Small intestine (tissue), 7 donors: ENCODE measurements around the gene FGGY. TPM values are rescaled to one million over a fixed set of nuclear protein-coding genes. Genes with fewer than 3 reads are reported as not detected.

Experiments used
- DNase-seq, 2 donors: peaks; one replicate each; pipeline versions ENCODE4 v3.0.0 to v3.0.0-alpha.2; 2013
- FAIRE-seq: peaks from 2 replicates; lab custom pipeline; 2012; peaks lifted over from hg19 to GRCh38; lab: Jason Lieb, UNC
- H3K27ac ChIP-seq, 3 donors: one replicate each; pipeline ENCODE4 v1.5.1; 2013; ENCODE audit warnings: low read length in 2 of 3, mild to moderate bottlenecking in 2 of 3, control low read depth in 1 of 3, inconsistent platforms in 1 of 3, low read depth in 1 of 3, moderate library complexity in 1 of 3
- H3K27me3 ChIP-seq, 3 donors: one replicate each; pipeline ENCODE4 v1.6.1; 2013; ENCODE audit warnings: low read length in 3 of 3, inconsistent platforms in 1 of 3; ENCODE audit not compliant: control insufficient read depth in 3 of 3, insufficient read depth in 3 of 3
- H3K36me3 ChIP-seq, 3 donors: one replicate each; pipeline ENCODE4 v1.6.1; 2013; ENCODE audit warnings: low read length in 3 of 3, inconsistent platforms in 1 of 3, low read depth in 1 of 3, mild to moderate bottlenecking in 1 of 3, moderate library complexity in 1 of 3; ENCODE audit not compliant: control insufficient read depth in 3 of 3, insufficient read depth in 2 of 3
- H3K4me1 ChIP-seq, 3 donors: one replicate each; pipeline ENCODE4 v1.6.1; 2013; ENCODE audit warnings: low read length in 2 of 3, inconsistent platforms in 1 of 3, low read depth in 1 of 3, mild to moderate bottlenecking in 1 of 3, moderate library complexity in 1 of 3; ENCODE audit not compliant: control insufficient read depth in 3 of 3, insufficient read depth in 2 of 3
- H3K4me3 ChIP-seq, 3 donors: one replicate each; pipeline ENCODE4 v1.5.1; 2013; ENCODE audit warnings: low read length in 3 of 3, control low read depth in 1 of 3, inconsistent platforms in 1 of 3, low read depth in 1 of 3, mild to moderate bottlenecking in 1 of 3, moderate library complexity in 1 of 3
- H3K9me3 ChIP-seq, 2 donors: one replicate each; pipeline ENCODE4 v1.6.1; 2013; ENCODE audit warnings: low read depth in 1 of 2, low read length in 1 of 2; ENCODE audit not compliant: control insufficient read depth in 2 of 2, insufficient read depth in 1 of 2
- WGBS, 3 donors: extraction: QIAGEN DNeasy Blood & Tissue Kit; methylation state at CpG; one replicate each; pipeline ENCODE4 v1.1.7; 2013; 5-methylcytosine and 5-hydroxymethylcytosine counted together
- polyA plus RNA-seq, 4 donors: library from polyadenylated mRNA; stranded (reverse) in 3 of 4; unstranded in 1 of 4; fragments of 200-250 nt in 3 of 4; fragments of 120-200 nt in 1 of 4; gene quantifications; one replicate each; pipeline versions ENCODE4 v1.2.1 to v1.2.3, GENCODE V29; 2013
- donor health status: healthy with polysubstance abuse.
- donor health status: control.
- donor health status: control.
- donor health status: Bipolar disorder and iron deficiency.
- donor health status: healthy.

Gene FGGY
- polyA plus RNA-seq, 4 donors: 12.3 to 28.0 (median 15.0) TPM

DNA sequence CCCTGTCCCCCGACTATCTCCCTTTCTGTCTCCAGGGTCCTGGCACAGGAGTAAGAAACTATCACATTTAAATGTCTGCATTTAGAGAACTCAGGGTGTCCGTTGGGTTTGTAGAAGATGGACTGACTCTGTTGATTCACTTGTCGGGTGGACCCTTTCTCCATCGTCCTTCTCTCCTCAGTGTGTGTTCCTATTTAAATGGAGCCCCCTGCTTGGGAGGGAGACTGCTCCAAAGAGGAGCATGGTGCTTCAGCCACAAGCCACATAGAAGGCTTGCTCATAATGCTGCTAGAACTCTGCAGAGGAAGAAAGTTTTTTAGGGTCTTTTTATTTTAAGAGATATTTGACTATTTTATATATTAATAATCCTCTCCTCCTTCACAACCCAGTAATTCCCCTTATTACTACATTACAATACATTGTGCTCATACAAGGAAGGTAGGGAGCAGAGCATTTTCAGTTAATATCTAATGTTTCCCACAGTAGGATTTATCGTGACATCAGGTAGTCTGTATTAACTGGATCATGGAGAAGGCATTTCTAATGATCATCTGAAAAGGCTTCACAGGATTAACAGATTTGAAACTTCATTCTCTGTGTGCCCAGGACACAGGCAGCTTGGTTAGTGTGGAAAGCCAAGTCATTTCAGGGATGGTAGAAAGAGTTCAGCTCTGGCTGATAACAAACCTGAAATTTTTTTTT is 13.8 kb downstream of the FGGY start:
- peaks cover 0 to 3% of the 10 kb centered on the region in 2 donors for H3K9me3 ChIP-seq
- H3K4me3 ChIP-seq: no peak overlapping the region
- no peak overlapping the region for H3K27ac ChIP-seq
- WGBS, 3 donors: 92 to 96% (median 93%) methylated on average over 5 of the region's 5 CpGs
- no peaks in the 10 kb centered on the region for H3K36me3 ChIP-seq
- H3K4me1 ChIP-seq: peaks cover 0 to 9% (median 2%) of the 10 kb centered on the region in 3 donors
- DNase-seq: no peak
- no peak for FAIRE-seq
- H3K27me3 ChIP-seq: no peaks in the 10 kb centered on the region

DNA sequence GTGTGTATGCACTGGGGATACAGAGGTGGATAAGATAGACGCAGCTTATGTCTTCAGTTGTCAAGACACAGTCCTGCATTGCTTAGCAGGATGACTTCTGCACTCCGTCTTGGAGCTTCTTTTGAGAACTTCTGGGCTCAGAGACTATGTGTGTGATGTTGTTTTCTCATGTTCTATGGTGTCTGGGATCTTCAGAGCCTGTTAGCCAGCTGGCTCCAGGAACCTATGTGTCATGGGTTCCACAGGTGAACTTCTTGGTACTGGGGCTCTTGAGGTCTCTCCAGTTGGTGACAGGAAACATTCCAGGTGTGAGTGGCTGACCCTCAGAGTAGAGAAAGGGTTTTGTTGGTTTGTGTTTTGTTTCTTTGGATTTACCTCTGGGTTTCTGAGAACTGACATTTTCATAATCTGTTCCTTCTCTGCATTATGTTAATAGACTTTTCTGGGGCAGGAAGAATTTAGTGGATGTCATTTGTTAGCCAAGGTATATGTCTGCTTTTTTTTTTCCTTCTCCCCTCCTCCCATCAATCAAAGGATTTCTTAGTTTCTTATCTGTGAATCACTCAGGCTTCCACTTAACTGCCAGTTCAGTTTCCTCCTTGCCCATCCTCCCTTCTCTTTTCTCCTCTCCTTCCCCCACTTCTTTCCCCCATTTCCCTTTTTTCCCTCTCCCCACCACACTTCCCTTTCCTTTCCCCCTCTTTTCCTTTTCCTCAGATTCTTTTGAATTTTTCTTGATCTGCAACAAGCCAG is 18.1 kb downstream of the FGGY start:
- Histone ChIP-seq H3K4me1 (peaks cover 0 to 31% (median 6%) of the 10 kb centered on the region in 3 donors), H3K27ac (no peak overlapping the region), H3K27me3 (no peaks in the 10 kb centered on the region), H3K4me3 (no peak overlapping the region), H3K36me3 (no peaks in the 10 kb centered on the region), H3K9me3 (no peaks in the 10 kb centered on the region)
- 94 to 98% (median 96%) methylated on average over 2 of the region's 2 CpGs for WGBS, 3 donors
- FAIRE-seq (no peak), DNase-seq (no peak)

- 72 to 81% (median 75%) methylated on average over 7 of the region's 7 CpGs for WGBS, 3 donors
- Histone ChIP-seq H3K27me3 (no peaks in the 10 kb centered on the region), H3K4me1 (peaks cover 0 to 31% (median 6%) of the 10 kb centered on the region in 3 donors), H3K36me3 (no peaks in the 10 kb centered on the region), H3K9me3 (no peaks in the 10 kb centered on the region), H3K27ac (peak overlapping the region in 1 of 3 donors; percentile 15), H3K4me3 (no peak overlapping the region)
- DNase-seq (peak; percentile 26 to 46), FAIRE-seq (no peak)
Measured at GRCh38 chr1:59315529-59316463, 18.9 kb downstream of the FGGY start.

DNA sequence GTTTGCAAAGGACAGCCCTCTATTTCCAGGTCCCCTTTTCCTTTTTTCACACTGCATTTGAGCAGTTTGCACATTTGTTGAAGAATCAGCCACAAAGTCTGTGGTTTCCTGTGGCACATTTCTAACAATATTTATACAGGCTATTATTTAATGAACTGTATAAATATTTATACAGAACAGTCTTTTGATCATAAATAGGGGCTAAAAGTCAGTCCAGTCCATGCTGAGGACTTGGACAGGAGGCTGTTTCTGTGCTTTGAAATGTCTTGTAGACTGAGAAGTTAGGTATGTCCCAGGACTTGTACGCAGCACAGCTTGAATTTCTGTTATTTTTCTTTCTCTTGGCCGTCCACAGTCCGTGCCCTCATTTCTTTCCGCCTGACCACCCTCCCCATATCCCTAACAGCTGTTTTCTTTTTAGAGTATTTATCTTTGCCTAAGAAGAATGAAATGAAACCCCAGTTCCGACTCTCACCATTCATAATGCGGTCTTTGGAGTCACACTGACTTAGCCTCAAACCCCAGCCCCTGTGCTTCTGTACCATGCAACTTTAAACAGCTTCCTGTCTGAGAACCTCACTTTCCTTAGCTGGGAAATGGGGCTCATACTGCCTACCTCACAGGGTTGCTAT is 19.7 kb downstream of the FGGY start:
- Histone ChIP-seq H3K36me3 (peaks cover 0 to 2% (median 0%) of the 10 kb centered on the region in 3 donors), H3K4me3 (no peak overlapping the region), H3K27ac (peak overlapping the region in 2 of 3 donors; percentile 15 to 42), H3K27me3 (no peaks in the 10 kb centered on the region), H3K9me3 (no peaks in the 10 kb centered on the region), H3K4me1 (peaks cover 0 to 31% (median 6%) of the 10 kb centered on the region in 3 donors)
- DNase-seq (peak in 1 of 2 donors; percentile 22), FAIRE-seq (no peak)
- whole genome bisulfite sequencing, 3 donors: 53 to 76% (median 73%) methylated on average over 6 of the region's 6 CpGs

GRCh38 chr1:59317343-59317742 is 20.4 kb downstream of the FGGY start:
- DNase-seq: peak in 1 of 2 donors; percentile 62
- H3K36me3 ChIP-seq: peaks cover 0 to 4% (median 0%) of the 10 kb centered on the region in 3 donors
- no peaks in the 10 kb centered on the region for H3K9me3 ChIP-seq
- peak overlapping the region in 2 of 3 donors; percentile 15 to 42 for H3K27ac ChIP-seq
- no peak for FAIRE-seq
- no peak overlapping the region for H3K4me3 ChIP-seq
- H3K27me3 ChIP-seq: no peaks in the 10 kb centered on the region
- WGBS, 3 donors: 34 to 54% (median 51%) methylated on average over 3 of the region's 3 CpGs
- peaks cover 0 to 31% (median 6%) of the 10 kb centered on the region in 3 donors for H3K4me1 ChIP-seq

- H3K9me3 ChIP-seq: no peaks in the 10 kb centered on the region
- H3K4me3 ChIP-seq: no peak overlapping the region
- peaks cover 0 to 31% (median 6%) of the 10 kb centered on the region in 3 donors for H3K4me1 ChIP-seq
- FAIRE-seq (no peak), DNase-seq (no peak)
- no peak overlapping the region for H3K27ac ChIP-seq
- H3K36me3 ChIP-seq: peaks cover 0 to 4% (median 0%) of the 10 kb centered on the region in 3 donors
- 91 to 97% (median 96%) methylated on average over 2 of the region's 2 CpGs for WGBS, 3 donors
- no peaks in the 10 kb centered on the region for H3K27me3 ChIP-seq
Measured at GRCh38 chr1:59317780-59318179, 20.9 kb downstream of the FGGY start.

- Histone ChIP-seq H3K4me1 (peaks cover 0 to 31% (median 6%) of the 10 kb centered on the region in 3 donors), H3K4me3 (no peak overlapping the region), H3K36me3 (peaks cover 0 to 4% (median 0%) of the 10 kb centered on the region in 3 donors), H3K27me3 (no peaks in the 10 kb centered on the region), H3K27ac (no peak overlapping the region), H3K9me3 (no peaks in the 10 kb centered on the region)
- no peak for DNase-seq
- 76 to 90% (median 87%) methylated on average over 6 of the region's 6 CpGs for WGBS, 3 donors
- FAIRE-seq: no peak
Measured at GRCh38 chr1:59318271-59318860, 21.5 kb downstream of the FGGY start.
